K562 (cell line): Measurements from ENCODE around the gene RGS9BP. TPM values are rescaled to one million over a fixed set of nuclear protein-coding genes. Genes with fewer than 3 reads are reported as not detected.
A peak's percentile ranks its signal among the peaks of the same experiment; 100 is the strongest.

Experiments
- CHD4 ChIP-seq: fragments of 200-600 bp; sonication (generic); IDR thresholded peaks from 3 replicates; pipeline ENCODE4 v1.6.1; 2012; ENCODE audit warnings: low read depth, mild to moderate bottlenecking, mixed read lengths, low read length, inconsistent platforms; ENCODE audit not compliant: insufficient read depth, insufficient replicate concordance, poor library complexity, severe bottlenecking
- DLX4 ChIP-seq: fragments of 250-450 bp; sonication (Bioruptor Pico); IDR thresholded peaks from 2 replicates; pipeline ENCODE4 v1.6.1; 2021; ENCODE audit warnings: mild to moderate bottlenecking
- MIER1 ChIP-seq: fragments of 450-650 bp; IDR thresholded peaks from 2 replicates; pipeline ENCODE4 v1.6.1; 2016; ENCODE audit warnings: antibody characterized with exemption, mild to moderate bottlenecking, low read depth
- PHB2 ChIP-seq: fragments of 450-650 bp; IDR thresholded peaks from 2 replicates; pipeline ENCODE4 v1.6.1; 2017; ENCODE audit warnings: low read depth
- POLR3A ChIP-seq: IDR thresholded peaks from 2 replicates; pipeline ENCODE4 v1.6.1; 2011; ENCODE audit warnings: borderline replicate concordance, mild to moderate bottlenecking, moderate library complexity; ENCODE audit not compliant: insufficient read length, insufficient read depth; ENCODE audit errors: extremely low read depth
- RAD21 ChIP-seq, 2 experiments: fragments of 250-450 bp in 1 of 2; fragments of 450-650 bp in 1 of 2; sonication (Bioruptor Pico) in 1 of 2; formaldehyde crosslinking in 1 of 2; IDR thresholded peaks in 1 of 2; conservative IDR thresholded peaks in 1 of 2; 2 replicates each; pipeline versions ENCODE4 v1.4.0 to v1.8.0; 2020 to 2022; ENCODE audit warnings: mild to moderate bottlenecking in 2 of 2, moderate library complexity in 1 of 2
- STAT5A ChIP-seq: IDR thresholded peaks from 2 replicates; pipeline ENCODE4 v1.6.1; 2012; ENCODE audit warnings: low read length, inconsistent platforms, borderline replicate concordance
- ZBTB34 ChIP-seq: fragments of 250-450 bp; sonication (Bioruptor Pico); IDR thresholded peaks from 2 replicates; pipeline ENCODE4 v1.8.0; 2021; ENCODE audit warnings: mild to moderate bottlenecking, moderate library complexity
- ZBTB40 ChIP-seq, 2 experiments: fragments of 450-650 bp in 1 of 2; sonication (generic) in 1 of 2; formaldehyde crosslinking in 1 of 2; IDR thresholded peaks; 2 replicates each; pipeline versions ENCODE4 v1.7.1 to v1.9.0; 2016 to 2022; ENCODE audit warnings: inconsistent platforms in 1 of 2, mild to moderate bottlenecking in 1 of 2, missing genetic modification reagents in 1 of 2
- ZNF436 ChIP-seq: fragments of 250-450, 450-650 bp; sonication (Bioruptor Pico); formaldehyde crosslinking; IDR thresholded peaks from 2 replicates; pipeline ENCODE4 v1.7.0; 2020; ENCODE audit warnings: mild to moderate bottlenecking
- ZNF586 ChIP-seq: fragments of 450-650 bp; formaldehyde crosslinking; conservative IDR thresholded peaks from 2 replicates; pipeline ENCODE4 v1.4.0; 2020; ENCODE audit warnings: mild to moderate bottlenecking, moderate library complexity
- polyA plus RNA-seq, 8 experiments: library from polyadenylated mRNA; depleted of rRNA in 4 of 8; stranded (reverse) in 5 of 8; unstranded in 3 of 8; fragments of >200 nt; fragmentation: Nextera tagmentation in 2 of 8; fragmentation: Illumina TruSeq in 1 of 8; extraction: Ambion mirVana in 2 of 8; extraction: Trizol in 1 of 8; gene quantifications; 2 replicates each; pipeline versions ENCODE4 v1.2.1 to v1.2.3, GENCODE V29; 2011 to 2014; ENCODE audit warnings: inconsistent platforms in 1 of 8, missing spikeins in 1 of 8
- total RNA-seq, 7 experiments: library from RNA; depleted of rRNA in 6 of 7; stranded (reverse); fragments of >200 nt in 6 of 7; fragmentation: Illumina TruSeq in 2 of 7; extraction: Trizol in 2 of 7; gene quantifications; 2 replicates each; pipeline versions ENCODE4 v1.2.1 to v1.2.3, GENCODE V29; 2011 to 2021; ENCODE audit warnings: low replicate concordance in 1 of 7
- TF ChIP-seq, protein P1 (sequence below): fragments of 200-400 bp; formaldehyde crosslinking; IDR thresholded peaks from 2 replicates; pipeline ENCODE4 v1.6.1; 2017; ENCODE audit warnings: mild to moderate bottlenecking, low read depth, low read length, moderate library complexity

Gene RGS9BP
- total and polyA plus RNA-seq, 9 of the 15 experiments (the other 6 are each of a cell fraction or from before 2014, with no cell fraction given): 0.03 to 1.3 (median 0.49) TPM

DNA sequence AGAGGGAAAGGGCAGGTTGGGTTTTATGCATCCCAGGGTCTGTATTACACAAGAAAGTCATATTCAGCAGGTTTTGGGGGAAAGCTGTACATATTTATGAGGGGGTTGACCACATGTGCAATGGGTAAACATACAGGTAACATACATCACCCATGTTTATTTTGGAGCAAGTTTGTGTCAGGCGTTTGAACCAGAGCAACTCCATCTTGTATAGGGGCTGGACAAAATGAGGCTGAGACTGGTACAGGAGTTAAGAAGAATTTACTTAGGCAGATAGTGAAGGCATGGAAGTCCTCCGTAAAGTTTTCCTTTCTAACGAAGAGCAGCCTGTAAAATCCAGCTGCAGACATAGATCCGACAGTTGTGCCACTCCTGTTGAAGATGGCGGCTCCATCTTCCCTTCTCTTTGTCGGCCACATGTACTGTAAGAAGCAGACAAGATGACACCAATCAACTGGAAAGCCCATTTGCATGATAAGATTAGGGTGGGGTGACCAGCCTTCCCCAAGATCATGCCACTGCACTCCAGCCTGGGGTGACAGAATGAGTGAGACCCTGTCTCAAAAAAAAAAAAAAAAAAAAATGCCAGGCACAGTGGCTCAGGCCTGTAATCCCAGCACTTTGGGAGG lies 11.3 kb downstream of the RGS9BP start (continued):
- TF ChIP-seq, protein P1, sequence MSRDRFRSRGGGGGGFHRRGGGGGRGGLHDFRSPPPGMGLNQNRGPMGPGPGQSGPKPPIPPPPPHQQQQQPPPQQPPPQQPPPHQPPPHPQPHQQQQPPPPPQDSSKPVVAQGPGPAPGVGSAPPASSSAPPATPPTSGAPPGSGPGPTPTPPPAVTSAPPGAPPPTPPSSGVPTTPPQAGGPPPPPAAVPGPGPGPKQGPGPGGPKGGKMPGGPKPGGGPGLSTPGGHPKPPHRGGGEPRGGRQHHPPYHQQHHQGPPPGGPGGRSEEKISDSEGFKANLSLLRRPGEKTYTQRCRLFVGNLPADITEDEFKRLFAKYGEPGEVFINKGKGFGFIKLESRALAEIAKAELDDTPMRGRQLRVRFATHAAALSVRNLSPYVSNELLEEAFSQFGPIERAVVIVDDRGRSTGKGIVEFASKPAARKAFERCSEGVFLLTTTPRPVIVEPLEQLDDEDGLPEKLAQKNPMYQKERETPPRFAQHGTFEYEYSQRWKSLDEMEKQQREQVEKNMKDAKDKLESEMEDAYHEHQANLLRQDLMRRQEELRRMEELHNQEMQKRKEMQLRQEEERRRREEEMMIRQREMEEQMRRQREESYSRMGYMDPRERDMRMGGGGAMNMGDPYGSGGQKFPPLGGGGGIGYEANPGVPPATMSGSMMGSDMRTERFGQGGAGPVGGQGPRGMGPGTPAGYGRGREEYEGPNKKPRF: no peak
- no peak for TF ChIP-seq RAD21 (CRISPR knock-in tag; conservative IDR thresholded peaks at IDR 0.05 in 1 of 2, IDR thresholded peaks at IDR 0.05 in 1 of 2)
- no peak for TF ChIP-seq ZBTB40 (IDR thresholded peaks at IDR 0.05)
- no peak for TF ChIP-seq ZBTB40 (CRISPR knock-in tag; IDR thresholded peaks at IDR 0.05)
- no peak for TF ChIP-seq MIER1
- no peak for TF ChIP-seq DLX4 (CRISPR knock-in tag)
- no peak for TF ChIP-seq STAT5A
- no peak for TF ChIP-seq CHD4
- TF ChIP-seq POLR3A: no peak
- peak; percentile 47; the same call in 1 of the 2 replicates for TF ChIP-seq ZBTB34 (CRISPR knock-in tag)
- no peak for TF ChIP-seq PHB2
- no peak for TF ChIP-seq ZNF436 (CRISPR knock-in tag)
- peak; percentile 81; the same call in 1 of the 2 replicates for TF ChIP-seq ZNF586 (CRISPR knock-in tag)
